IMR-90 (cell line): ENCODE results near the gene SLC27A2. TPM values are rescaled to one million over a fixed set of nuclear protein-coding genes. Genes with fewer than 3 reads are reported as not detected.

Source experiments
- ATAC-seq: fragments of 200-7000 bp; cut with Tn5 transposase; 2 replicates; pipeline ENCODE4 v1.9.1; 2020; ENCODE audit warnings: low read depth, mild to moderate bottlenecking, moderate library complexity
- BruUV-seq: library from RNA; stranded (reverse); fragments of 400-500 nt; replicated peaks from 2 replicates; lab custom pipeline; 2021; lab: Mats Ljungman, UMichigan
- CTCF ChIA-PET: fragments of 300-600 bp; formaldehyde crosslinking; extraction: SDS; loops from one replicate; lab custom pipeline; 2021; ENCODE audit warnings: antibody characterized with exemption; lab: Yijun Ruan, JAX
- POLR2A ChIA-PET: fragments of 300-600 bp; sonication (Branson Sonifier 250); formaldehyde crosslinking; loops from one replicate; lab custom pipeline; 2022; ENCODE audit warnings: antibody characterized with exemption; ENCODE audit not compliant: unreplicated experiment; lab: Charles Lee
- DNase-seq: peaks from one replicate; pipeline ENCODE4 v3.0.0; 2013
- H2AFZ ChIP-seq: replicated peaks from 2 replicates; pipeline ENCODE3; 2013; ENCODE audit warnings: low read length, mild to moderate bottlenecking; ENCODE audit not compliant: poor library complexity
- H2AK5ac ChIP-seq: 2 replicates; pipeline ENCODE4 v1.6.1; 2013; ENCODE audit warnings: low read depth, low read length, inconsistent platforms
- H2AK9ac ChIP-seq: replicated peaks from 2 replicates; pipeline ENCODE3; 2013; ENCODE audit warnings: mild to moderate bottlenecking, low read depth, low read length, moderate library complexity; ENCODE audit not compliant: poor library complexity
- H2BK120ac ChIP-seq: 2 replicates; pipeline ENCODE4 v1.6.1; 2013; ENCODE audit warnings: low read depth, low read length, inconsistent platforms
- H2BK15ac ChIP-seq: 3 replicates; pipeline ENCODE4 v1.6.1; 2013; ENCODE audit warnings: low read depth, low read length, inconsistent platforms
- H2BK20ac ChIP-seq: 2 replicates; pipeline ENCODE4 v1.6.1; 2013; ENCODE audit warnings: low read depth, mild to moderate bottlenecking, inconsistent platforms, low read length, moderate library complexity
- H2BK5ac ChIP-seq: 2 replicates; pipeline ENCODE4 v1.6.1; 2013; ENCODE audit warnings: mild to moderate bottlenecking, low read depth, low read length, inconsistent platforms; ENCODE audit not compliant: poor library complexity, severe bottlenecking
- H3K14ac ChIP-seq: replicated peaks from 2 replicates; pipeline ENCODE4 v1.6.1; 2013; ENCODE audit warnings: low read depth, low read length, inconsistent platforms
- H3K18ac ChIP-seq: 2 replicates; pipeline ENCODE4 v1.6.1; 2013; ENCODE audit warnings: low read depth, low read length, control low read depth
- H3K23ac ChIP-seq: 2 replicates; pipeline ENCODE4 v1.6.1; 2013; ENCODE audit warnings: low read depth, low read length, inconsistent platforms
- H3K27ac ChIP-seq: 2 replicates; pipeline ENCODE4 v1.5.1; 2013; ENCODE audit warnings: mild to moderate bottlenecking, control low read depth, low read length; ENCODE audit not compliant: insufficient read depth
- H3K27me3 ChIP-seq: 2 replicates; pipeline ENCODE4 v1.6.1; 2013; ENCODE audit warnings: low read length; ENCODE audit not compliant: control insufficient read depth, insufficient read depth
- H3K36me3 ChIP-seq: 2 replicates; pipeline ENCODE4 v1.6.1; 2013; ENCODE audit warnings: low read length, mixed read lengths; ENCODE audit not compliant: control insufficient read depth, insufficient read depth
- H3K4ac ChIP-seq: 2 replicates; pipeline ENCODE4 v1.6.1; 2013; ENCODE audit warnings: low read depth, low read length, inconsistent platforms
- H3K4me1 ChIP-seq: 2 replicates; pipeline ENCODE4 v1.6.1; 2013; ENCODE audit warnings: low read length, mixed read lengths; ENCODE audit not compliant: control insufficient read depth, insufficient read depth
- H3K4me2 ChIP-seq: 2 replicates; pipeline ENCODE4 v1.6.1; 2013; ENCODE audit warnings: low read depth, mild to moderate bottlenecking, control low read depth, low read length, moderate library complexity
- H3K4me3 ChIP-seq: 2 replicates; pipeline ENCODE4 v1.5.1; 2013; ENCODE audit warnings: low read depth, mild to moderate bottlenecking, control low read depth, low read length, moderate library complexity; ENCODE audit not compliant: insufficient read depth
- H3K56ac ChIP-seq: 2 replicates; pipeline ENCODE4 v1.6.1; 2013; ENCODE audit warnings: low read length, inconsistent platforms; ENCODE audit not compliant: insufficient read depth; ENCODE audit errors: extremely low read depth
- H3K79me1 ChIP-seq, 2 experiments: 2 replicates each; pipeline ENCODE4 v1.6.1; 2013; ENCODE audit warnings: low read length in 2 of 2, inconsistent platforms in 1 of 2, low read depth in 1 of 2
- H3K9ac ChIP-seq: 2 replicates; pipeline ENCODE4 v1.6.1; 2013; ENCODE audit warnings: low read depth, low read length, control low read depth
- H3K9me1 ChIP-seq: 2 replicates; pipeline ENCODE4 v1.6.1; 2013; ENCODE audit warnings: low read length, inconsistent platforms; ENCODE audit not compliant: insufficient read depth
- H3K9me3 ChIP-seq: 2 replicates; pipeline ENCODE4 v1.6.1; 2013; ENCODE audit warnings: low read length; ENCODE audit not compliant: control insufficient read depth, insufficient read depth
- H4K20me1 ChIP-seq: 2 replicates; pipeline ENCODE4 v1.6.1; 2013; ENCODE audit warnings: low read length, inconsistent platforms; ENCODE audit not compliant: insufficient read depth
- H4K5ac ChIP-seq: 2 replicates; pipeline ENCODE4 v1.6.1; 2013; ENCODE audit warnings: mild to moderate bottlenecking, low read depth, low read length, control low read depth
- H4K8ac ChIP-seq, 2 experiments: 2 replicates each; pipeline ENCODE4 v1.6.1; 2013; ENCODE audit warnings: low read depth in 2 of 2, low read length in 2 of 2, control low read depth in 1 of 2, inconsistent platforms in 1 of 2
- H4K91ac ChIP-seq: 2 replicates; pipeline ENCODE4 v1.6.1; 2013; ENCODE audit warnings: low read depth, low read length, inconsistent platforms; ENCODE audit not compliant: insufficient read depth
- BHLHE40 ChIP-seq: fragments of 150-350 bp; IDR thresholded peaks from 2 replicates; pipeline ENCODE4 v1.6.1; 2016; ENCODE audit warnings: mild to moderate bottlenecking, low read depth, low read length
- CHD1 ChIP-seq: IDR thresholded peaks from 2 replicates; pipeline ENCODE4 v1.6.1; 2012; ENCODE audit warnings: low read depth, low read length, improper control_type of control experiment
- FOS ChIP-seq: fragments of 150-350 bp; IDR thresholded peaks from 2 replicates; pipeline ENCODE4 v1.6.1; 2016; ENCODE audit warnings: low read depth, low read length
- MAFK ChIP-seq: IDR thresholded peaks from 2 replicates; pipeline ENCODE4 v1.6.1; 2012; ENCODE audit warnings: low read depth, low read length, improper control_type of control experiment
- POLR2A ChIP-seq: IDR thresholded peaks from 2 replicates; pipeline ENCODE4 v1.6.1; 2012; ENCODE audit warnings: mild to moderate bottlenecking, low read depth, low read length
- RCOR1 ChIP-seq: IDR thresholded peaks from 2 replicates; pipeline ENCODE4 v1.6.1; 2012; ENCODE audit warnings: mild to moderate bottlenecking, low read length, improper control_type of control experiment; ENCODE audit not compliant: insufficient replicate concordance
- RFX5 ChIP-seq: IDR thresholded peaks from 2 replicates; pipeline ENCODE4 v1.8.0; 2012; ENCODE audit warnings: low read depth, mild to moderate bottlenecking, low read length, moderate library complexity
- SMC3 ChIP-seq: fragments of 150-350 bp; IDR thresholded peaks from 2 replicates; pipeline ENCODE4 v1.6.1; 2016; ENCODE audit warnings: low read depth, mild to moderate bottlenecking, antibody characterized with exemption, low read length, moderate library complexity
- WGBS, 2 experiments: methylation state at CpG; one replicate each; pipeline versions ENCODE4 v1.1.5 to v1.1.7; 2013; ENCODE audit warnings: missing lambda C conversion rate in 2 of 2; ENCODE audit not compliant: insufficient read length in 1 of 2; ENCODE audit errors: extremely low coverage in 2 of 2; 5-methylcytosine and 5-hydroxymethylcytosine counted together
- dilution Hi-C: fragments of 300-500 bp; cut with HindIII; formaldehyde crosslinking; loops from one replicate; pipeline ENCODE4 v1.14.3; 2018; ENCODE audit warnings: low sequenced_read_pairs; ENCODE audit not compliant: unreplicated experiment
- in situ Hi-C: fragments of 300-500 bp; cut with MboI; formaldehyde crosslinking; loops from 3 replicates; pipeline ENCODE4 v1.14.3; 2019; ENCODE audit warnings: low sequenced_read_pairs, inconsistent platforms, mixed read lengths
- intact Hi-C: fragments of 100-400 bp; cut with micrococcal nuclease; formaldehyde crosslinking; loops from 2 replicates; pipeline ENCODE4 v1.10.0; 2022
- polyA plus RNA-seq, 3 experiments: library from polyadenylated mRNA; depleted of rRNA; stranded (reverse); fragments of >200 nt; gene quantifications; 2 replicates each; pipeline ENCODE4 v1.2.3, GENCODE V29; 2012; ENCODE audit warnings: low replicate concordance in 1 of 3
- total RNA-seq: library from RNA; depleted of rRNA; stranded (reverse); fragments of >200 nt; gene quantifications from 2 replicates; pipeline ENCODE4 v1.2.3, GENCODE V29; 2012
- TF ChIP-seq, protein P1 (sequence below): fragments of 150-350 bp; IDR thresholded peaks from 2 replicates; pipeline ENCODE4 v1.6.1; 2017; ENCODE audit warnings: mild to moderate bottlenecking, antibody characterized with exemption, low read length, low read depth

Gene SLC27A2
- total and polyA plus RNA-seq, 2 of the 4 experiments (the other 2 are of a cell fraction): under 0.01 TPM; not detected in 1

DNA sequence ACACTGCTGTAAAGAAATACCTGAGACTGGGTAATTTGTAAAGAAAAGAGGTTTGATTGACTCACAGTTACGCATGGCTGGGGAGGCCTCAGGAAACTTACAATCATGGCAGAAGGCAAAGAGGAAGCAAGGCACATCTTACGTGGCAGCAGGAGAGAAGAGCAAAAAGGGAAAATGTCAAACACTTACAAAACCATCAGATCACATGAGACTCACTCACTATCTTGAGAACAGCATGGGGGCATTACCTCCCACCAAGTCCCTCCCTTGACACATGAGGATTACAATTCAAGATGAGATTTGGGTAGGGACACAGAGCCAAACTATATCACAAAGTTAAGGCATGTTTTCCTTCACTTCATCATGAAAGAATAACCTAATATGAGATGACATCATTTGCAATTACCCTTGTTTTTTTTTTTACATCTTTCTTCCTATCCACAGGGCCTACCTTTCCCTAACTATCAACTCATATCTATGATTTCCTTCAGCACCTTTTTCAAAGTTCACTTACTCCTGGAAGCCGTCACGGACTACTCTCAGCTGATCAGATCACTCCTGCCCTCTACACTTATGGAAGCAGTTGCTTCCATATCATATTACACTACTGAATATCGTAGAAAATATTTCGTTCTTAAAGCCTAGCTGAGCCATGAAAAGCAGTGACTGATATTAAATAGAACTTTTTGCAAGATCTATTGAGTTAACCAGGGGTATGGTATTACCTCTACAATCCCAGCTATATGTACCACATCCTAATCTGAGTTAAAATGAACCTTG, 37.5 kb upstream of the SLC27A2 start:
- H3K36me3 ChIP-seq: no peaks in the 10 kb centered on the region
- H4K5ac ChIP-seq: peak overlapping the region; percentile 56; the same call in 1 of the 2 replicates
- H4K91ac ChIP-seq: peak overlapping the region; percentile 59
- H3K27me3 ChIP-seq: no peaks in the 10 kb centered on the region
- POLR2A ChIA-PET: no interaction called here
- CTCF ChIA-PET: interaction anchor here (0.6 to 1.7 kb wide), 5 partner anchors 10 to 172 kb away, joined by 3 to 4 read pairs (median 4); no protein-coding TSS in a partner anchor
- BruUV-seq: no TSS peak
- peak overlapping the region; percentile 64; the same call in 1 of the 2 replicates for H3K23ac ChIP-seq
- dilution Hi-C loops (no loop called here), intact Hi-C loops (loop anchor here (1.0 to 10.0 kb wide), 4 partner anchors 270 to 1500 kb away; partner anchors contain the start of gene FBN1), in situ Hi-C loops (loop anchor here (5.0 to 25.0 kb wide), 6 partner anchors 163 to 1780 kb away; partner anchors contain the start of gene FGF7)
- H2BK20ac ChIP-seq: peak overlapping the region; percentile 84
- 0 out of 2 replicates have a peak overlapping the region, but pooled peaks have one; percentile 4 for H3K9ac ChIP-seq
- no peaks in the 10 kb centered on the region for H3K79me1 ChIP-seq
- H2BK15ac ChIP-seq: peak overlapping the region; percentile 69
- peak overlapping the region; percentile 86 for H2BK5ac ChIP-seq
- peak overlapping the region; percentile 51; the same call in 1 of the 2 replicates for H3K14ac ChIP-seq
- no peaks in the 10 kb centered on the region for H3K9me3 ChIP-seq
- 0% methylated on average over 1 of the region's 6 CpGs; no CpG with 5 or more reads in 1 of the 2 experiments for WGBS, 2 experiments
- peak; percentile 11; the same call in 1 of the 2 replicates for ATAC-seq
- H3K4me1 ChIP-seq: no peaks in the 10 kb centered on the region; the same call in 1 of the 2 replicates
- H2AK5ac ChIP-seq: peak overlapping the region; percentile 91
- H2BK120ac ChIP-seq: peak overlapping the region; percentile 69
- no peak overlapping the region for H3K4me3 ChIP-seq
- H3K9me1 ChIP-seq: peaks cover 5% of the 10 kb centered on the region; the same call in 1 of the 2 replicates
- H3K4ac ChIP-seq: peak overlapping the region; percentile 73
- TF ChIP-seq, protein P1, sequence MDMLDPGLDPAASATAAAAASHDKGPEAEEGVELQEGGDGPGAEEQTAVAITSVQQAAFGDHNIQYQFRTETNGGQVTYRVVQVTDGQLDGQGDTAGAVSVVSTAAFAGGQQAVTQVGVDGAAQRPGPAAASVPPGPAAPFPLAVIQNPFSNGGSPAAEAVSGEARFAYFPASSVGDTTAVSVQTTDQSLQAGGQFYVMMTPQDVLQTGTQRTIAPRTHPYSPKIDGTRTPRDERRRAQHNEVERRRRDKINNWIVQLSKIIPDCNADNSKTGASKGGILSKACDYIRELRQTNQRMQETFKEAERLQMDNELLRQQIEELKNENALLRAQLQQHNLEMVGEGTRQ: no peak
- TF ChIP-seq FOS (no peak), BHLHE40 (no peak), CHD1 (no peak), RFX5 (no peak), POLR2A (no peak), SMC3 (no peak), RCOR1 (no peak), MAFK (no peak)
- H2AFZ ChIP-seq: no peak overlapping the region
- peak overlapping the region; percentile 46; the same call in 1 of the 2 replicates for H3K18ac ChIP-seq
- no peak overlapping the region for H3K56ac ChIP-seq
- H3K27ac ChIP-seq: peak overlapping the region; percentile 33; the same call in 1 of the 2 replicates
- H3K4me2 ChIP-seq: no peak overlapping the region; the same call in 1 of the 2 replicates
- no peaks in the 10 kb centered on the region for H4K20me1 ChIP-seq
- peak overlapping the region; percentile 76 to 80 for H4K8ac ChIP-seq
- no peak for DNase-seq
- H2AK9ac ChIP-seq: no peak overlapping the region
